ENCODE results near the gene MAK.
"Not testable (repeated sequence)": the region's sequence is repeated elsewhere in the genome, so short reads cannot be mapped to it uniquely, and the experiment has no call there.

The MAK gene

DNA sequence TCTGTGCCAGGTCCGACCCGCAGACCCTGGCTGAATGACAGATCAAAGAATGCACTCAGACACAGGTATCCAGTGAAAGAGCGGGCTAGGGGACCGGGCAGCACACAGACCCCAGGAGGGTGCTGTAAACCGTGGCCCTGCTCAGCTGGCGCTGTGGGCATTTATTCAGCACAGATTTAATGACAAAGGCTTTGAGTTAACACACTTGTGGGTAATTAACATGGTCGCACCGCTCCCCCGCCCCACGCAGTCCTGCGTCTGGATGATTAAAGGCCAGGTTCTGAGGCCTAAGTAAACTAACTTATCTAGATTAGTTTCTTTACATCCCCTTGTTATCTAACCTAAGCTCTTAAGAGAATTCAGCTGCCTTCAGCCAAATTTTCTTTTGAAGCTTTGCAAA lies 3.5 kb downstream of the MAK start:
- Histone ChIP-seq H3K27me3 (ENCODE audit: insufficient read depth, low read length, poor library complexity) (no peaks in the 10 kb centered on the region), H3K79me2 (ENCODE audit: insufficient read depth, low read length) (no peaks in the 10 kb centered on the region), H3K36me3 (ENCODE audit: insufficient read depth, low read length) (no peaks in the 10 kb centered on the region), H3K9ac (ENCODE audit: low read depth, low read length) (no peak overlapping the region), H3K27ac (ENCODE audit: low read length) (no peak overlapping the region), H4K20me1 (ENCODE audit: insufficient read depth, low read length) (no peaks in the 10 kb centered on the region), H3K4me1 (ENCODE audit: insufficient read depth, low read length) (peaks cover 10% of the 10 kb centered on the region), H3K4me2 (ENCODE audit: insufficient read depth, low read length) (no peak overlapping the region), H3K9me3 (ENCODE audit: insufficient read depth, low read length, severe bottlenecking) (no peaks in the 10 kb centered on the region), H3K4me3 (ENCODE audit: low read depth in 1 of 2, low read length in 2 of 2) (no peak overlapping the region), H2AFZ (ENCODE audit: low read depth, low read length) (no peak overlapping the region)
- ATAC-seq (ENCODE audit: insufficient read depth, low read depth) = no peak
- TF ChIP-seq, protein P1, sequence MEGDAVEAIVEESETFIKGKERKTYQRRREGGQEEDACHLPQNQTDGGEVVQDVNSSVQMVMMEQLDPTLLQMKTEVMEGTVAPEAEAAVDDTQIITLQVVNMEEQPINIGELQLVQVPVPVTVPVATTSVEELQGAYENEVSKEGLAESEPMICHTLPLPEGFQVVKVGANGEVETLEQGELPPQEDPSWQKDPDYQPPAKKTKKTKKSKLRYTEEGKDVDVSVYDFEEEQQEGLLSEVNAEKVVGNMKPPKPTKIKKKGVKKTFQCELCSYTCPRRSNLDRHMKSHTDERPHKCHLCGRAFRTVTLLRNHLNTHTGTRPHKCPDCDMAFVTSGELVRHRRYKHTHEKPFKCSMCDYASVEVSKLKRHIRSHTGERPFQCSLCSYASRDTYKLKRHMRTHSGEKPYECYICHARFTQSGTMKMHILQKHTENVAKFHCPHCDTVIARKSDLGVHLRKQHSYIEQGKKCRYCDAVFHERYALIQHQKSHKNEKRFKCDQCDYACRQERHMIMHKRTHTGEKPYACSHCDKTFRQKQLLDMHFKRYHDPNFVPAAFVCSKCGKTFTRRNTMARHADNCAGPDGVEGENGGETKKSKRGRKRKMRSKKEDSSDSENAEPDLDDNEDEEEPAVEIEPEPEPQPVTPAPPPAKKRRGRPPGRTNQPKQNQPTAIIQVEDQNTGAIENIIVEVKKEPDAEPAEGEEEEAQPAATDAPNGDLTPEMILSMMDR (IDR thresholded peaks at IDR 0.05; ENCODE audit: borderline replicate concordance, extremely low read depth, low read length, poor library complexity, severe bottlenecking) = no peak
- no peak for TF ChIP-seq EZH2 (IDR thresholded peaks at IDR 0.05; ENCODE audit: borderline replicate concordance, low read depth, low read length, severe bottlenecking)
- no peak for DNase-seq

DNA sequence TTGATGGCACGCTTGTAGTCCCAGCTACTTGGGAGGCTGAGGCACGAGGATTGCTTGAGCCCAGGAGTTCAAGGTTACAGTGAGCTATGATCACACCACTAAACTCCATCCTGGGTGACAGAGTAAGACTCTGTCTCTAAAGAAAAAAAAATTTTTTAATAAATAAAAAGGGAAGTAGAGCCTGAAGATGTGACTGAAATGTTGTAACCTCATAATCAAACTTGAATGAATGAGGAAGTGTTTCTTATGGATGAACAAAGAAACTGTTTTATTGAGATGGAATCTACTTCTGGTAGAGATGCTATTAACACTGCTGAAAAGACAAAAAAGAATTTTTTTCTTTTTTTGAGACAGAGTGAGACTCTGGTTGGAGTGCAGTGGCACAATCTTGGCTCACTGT lies 6.7 kb downstream of the MAK start:
- ATAC-seq (ENCODE audit: insufficient read depth, low read depth) (no peak), DNase-seq (no peak)
- no peaks in the 10 kb centered on the region for H3K4me1 ChIP-seq (ENCODE audit: insufficient read depth, low read length)
- H3K4me2 ChIP-seq (ENCODE audit: insufficient read depth, low read length) = no peak overlapping the region
- no peak overlapping the region for H3K4me3 ChIP-seq (ENCODE audit: low read depth in 1 of 2, low read length in 2 of 2)
- TF ChIP-seq, protein P1 (IDR thresholded peaks at IDR 0.05; ENCODE audit: borderline replicate concordance, extremely low read depth, low read length, poor library complexity, severe bottlenecking) = no peak
- no peak for TF ChIP-seq EZH2 (IDR thresholded peaks at IDR 0.05; ENCODE audit: borderline replicate concordance, low read depth, low read length, severe bottlenecking)
- no peaks in the 10 kb centered on the region for H3K79me2 ChIP-seq (ENCODE audit: insufficient read depth, low read length)
- H2AFZ ChIP-seq (ENCODE audit: low read depth, low read length) = no peak overlapping the region
- no peaks in the 10 kb centered on the region for H3K36me3 ChIP-seq (ENCODE audit: insufficient read depth, low read length)
- H3K27ac ChIP-seq (ENCODE audit: low read length) = no peak overlapping the region
- H3K9ac ChIP-seq (ENCODE audit: low read depth, low read length) = no peak overlapping the region
- no peaks in the 10 kb centered on the region for H3K9me3 ChIP-seq (ENCODE audit: insufficient read depth, low read length, severe bottlenecking)
- H3K27me3 ChIP-seq (ENCODE audit: insufficient read depth, low read length, poor library complexity) = no peaks in the 10 kb centered on the region
- no peaks in the 10 kb centered on the region for H4K20me1 ChIP-seq (ENCODE audit: insufficient read depth, low read length)

DNA sequence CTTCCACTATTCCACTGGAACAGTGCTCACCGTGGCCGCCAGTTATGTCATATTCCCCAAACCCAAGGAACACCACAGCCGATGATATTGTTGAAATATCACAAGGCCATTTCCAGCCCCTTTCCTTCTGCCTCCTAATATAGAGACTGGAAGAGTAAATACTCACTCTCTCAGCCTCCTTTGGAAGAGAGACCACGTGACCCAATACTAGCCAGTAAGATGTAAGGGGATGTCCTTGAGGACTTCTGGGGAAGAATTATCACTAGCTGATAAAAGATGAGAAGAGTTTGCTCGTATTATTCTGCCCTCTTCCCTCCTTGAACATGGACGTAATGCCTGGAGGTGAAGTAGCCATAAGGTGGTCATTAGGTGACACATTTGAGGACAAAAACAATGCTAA lies 13.5 kb downstream of the MAK start:
- no peak for TF ChIP-seq EZH2 (IDR thresholded peaks at IDR 0.05; ENCODE audit: borderline replicate concordance, low read depth, low read length, severe bottlenecking)
- TF ChIP-seq, protein P1 (IDR thresholded peaks at IDR 0.05; ENCODE audit: borderline replicate concordance, extremely low read depth, low read length, poor library complexity, severe bottlenecking) = no peak
- Histone ChIP-seq H3K79me2 (ENCODE audit: insufficient read depth, low read length) (no peaks in the 10 kb centered on the region), H4K20me1 (ENCODE audit: insufficient read depth, low read length) (no peaks in the 10 kb centered on the region), H3K36me3 (ENCODE audit: insufficient read depth, low read length) (no peaks in the 10 kb centered on the region), H3K4me3 (ENCODE audit: low read depth in 1 of 2, low read length in 2 of 2) (no peak overlapping the region), H3K9ac (ENCODE audit: low read depth, low read length) (no peak overlapping the region), H3K9me3 (ENCODE audit: insufficient read depth, low read length, severe bottlenecking) (no peaks in the 10 kb centered on the region), H3K27ac (ENCODE audit: low read length) (no peak overlapping the region), H3K27me3 (ENCODE audit: insufficient read depth, low read length, poor library complexity) (no peaks in the 10 kb centered on the region), H3K4me2 (ENCODE audit: insufficient read depth, low read length) (no peak overlapping the region), H2AFZ (ENCODE audit: low read depth, low read length) (no peak overlapping the region), H3K4me1 (ENCODE audit: insufficient read depth, low read length) (no peaks in the 10 kb centered on the region)
- DNase-seq (no peak), ATAC-seq (ENCODE audit: insufficient read depth, low read depth) (no peak)

DNA sequence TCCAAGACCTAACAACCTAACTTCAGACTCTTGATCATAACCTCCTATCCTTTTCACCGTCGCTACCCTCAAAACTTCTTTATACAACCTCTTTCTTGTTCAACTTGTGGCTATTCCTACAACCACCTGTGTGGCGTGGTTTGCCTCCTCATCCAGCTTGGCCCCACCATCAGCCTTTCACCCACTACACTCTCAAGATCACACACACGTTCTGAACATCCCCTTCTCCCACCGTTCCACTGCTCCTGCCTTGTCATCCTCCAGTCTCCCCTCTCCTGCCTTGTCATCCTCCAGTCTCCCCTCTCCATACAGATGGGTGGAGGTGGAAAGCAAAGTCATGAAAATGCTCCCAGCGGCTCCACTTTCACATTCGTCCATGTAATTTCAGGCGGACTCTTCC lies 14.0 kb downstream of the MAK start:
- H3K9me3 ChIP-seq (ENCODE audit: insufficient read depth, low read length, severe bottlenecking) = no peaks in the 10 kb centered on the region
- no peaks in the 10 kb centered on the region for H3K79me2 ChIP-seq (ENCODE audit: insufficient read depth, low read length)
- H3K36me3 ChIP-seq (ENCODE audit: insufficient read depth, low read length) = no peaks in the 10 kb centered on the region
- ATAC-seq (ENCODE audit: insufficient read depth, low read depth) = no peak
- no peak overlapping the region for H2AFZ ChIP-seq (ENCODE audit: low read depth, low read length)
- no peaks in the 10 kb centered on the region for H3K27me3 ChIP-seq (ENCODE audit: insufficient read depth, low read length, poor library complexity)
- no peak overlapping the region for H3K27ac ChIP-seq (ENCODE audit: low read length)
- no peak overlapping the region for H3K4me3 ChIP-seq (ENCODE audit: low read depth in 1 of 2, low read length in 2 of 2)
- DNase-seq = no peak
- TF ChIP-seq, protein P1 (IDR thresholded peaks at IDR 0.05; ENCODE audit: borderline replicate concordance, extremely low read depth, low read length, poor library complexity, severe bottlenecking) = no peak
- no peak for TF ChIP-seq EZH2 (IDR thresholded peaks at IDR 0.05; ENCODE audit: borderline replicate concordance, low read depth, low read length, severe bottlenecking)
- no peak overlapping the region for H3K4me2 ChIP-seq (ENCODE audit: insufficient read depth, low read length)
- H3K4me1 ChIP-seq (ENCODE audit: insufficient read depth, low read length) = no peaks in the 10 kb centered on the region
- no peak overlapping the region for H3K9ac ChIP-seq (ENCODE audit: low read depth, low read length)
- H4K20me1 ChIP-seq (ENCODE audit: insufficient read depth, low read length) = no peaks in the 10 kb centered on the region

DNA sequence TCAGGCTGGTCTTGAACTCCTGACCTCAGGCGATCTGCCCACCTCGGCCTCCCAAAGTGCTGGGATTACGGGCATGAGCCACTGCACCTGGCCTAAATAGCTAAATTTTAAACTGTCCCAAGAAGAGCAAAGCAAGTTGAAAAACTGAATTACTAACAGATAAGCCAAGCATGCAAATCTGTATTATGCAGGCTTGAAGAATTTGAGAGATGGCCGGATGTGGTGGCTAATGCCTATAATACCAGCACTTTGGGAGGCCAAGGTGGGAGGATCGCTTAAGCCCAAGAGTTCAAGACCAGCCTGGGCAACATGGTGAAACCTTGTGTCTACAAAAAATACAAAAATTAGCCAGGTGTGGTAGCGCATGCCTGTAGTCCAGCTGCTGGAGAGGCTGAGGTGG lies 24.2 kb downstream of the MAK start:
- H3K79me2 ChIP-seq (ENCODE audit: insufficient read depth, low read length); DNase-seq; H2AFZ ChIP-seq (ENCODE audit: low read depth, low read length); H3K36me3 ChIP-seq (ENCODE audit: insufficient read depth, low read length); H3K4me1 ChIP-seq (ENCODE audit: insufficient read depth, low read length); H3K4me2 ChIP-seq (ENCODE audit: insufficient read depth, low read length); H3K27ac ChIP-seq (ENCODE audit: low read length); H3K9ac ChIP-seq (ENCODE audit: low read depth, low read length); H3K9me3 ChIP-seq (ENCODE audit: insufficient read depth, low read length, severe bottlenecking); H3K27me3 ChIP-seq (ENCODE audit: insufficient read depth, low read length, poor library complexity); ATAC-seq (ENCODE audit: insufficient read depth, low read depth); H4K20me1 ChIP-seq (ENCODE audit: insufficient read depth, low read length); H3K4me3 ChIP-seq (ENCODE audit: low read depth in 1 of 2, low read length in 2 of 2): not testable (repeated sequence)

All from DND-41 (cell line).